ENCODE results near the gene NGB.

Gene NGB

DNA sequence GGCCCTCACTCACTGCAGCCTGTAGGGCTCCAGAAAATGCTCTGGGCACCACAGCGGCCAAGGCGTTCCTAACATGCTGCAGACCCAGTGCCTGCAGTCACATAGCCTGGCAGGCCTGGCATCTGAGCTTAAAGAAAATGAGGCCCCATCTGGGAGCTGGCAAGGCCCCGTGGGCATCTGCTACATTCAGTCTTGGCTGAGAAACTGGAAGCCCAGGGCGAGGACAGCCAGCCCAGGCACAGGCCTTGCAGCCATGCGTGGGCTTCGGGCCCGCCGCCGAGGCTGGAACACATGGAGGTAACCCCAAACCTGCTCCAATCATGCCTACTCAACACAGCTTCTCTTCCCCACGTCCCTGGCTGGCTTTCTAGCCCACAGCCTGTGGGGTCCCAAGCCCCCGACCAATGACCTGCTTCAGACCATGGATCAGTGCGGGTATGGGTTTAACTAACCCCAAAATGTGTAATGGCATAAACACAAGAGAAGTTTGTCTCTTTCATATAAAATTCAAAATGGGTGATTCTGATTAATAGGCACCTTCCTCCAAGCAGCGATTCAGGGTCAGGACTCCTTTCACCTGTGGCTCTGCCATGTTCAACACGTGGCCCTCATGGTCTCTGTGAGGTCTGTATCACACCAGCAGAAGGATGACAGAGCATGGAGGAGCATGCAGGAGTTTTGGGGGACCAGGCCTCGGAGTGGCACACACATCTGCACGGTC, 6.4 kb downstream of the NGB start:
- no peak for DNase-seq (ENCODE audit: low spot score)

DNA sequence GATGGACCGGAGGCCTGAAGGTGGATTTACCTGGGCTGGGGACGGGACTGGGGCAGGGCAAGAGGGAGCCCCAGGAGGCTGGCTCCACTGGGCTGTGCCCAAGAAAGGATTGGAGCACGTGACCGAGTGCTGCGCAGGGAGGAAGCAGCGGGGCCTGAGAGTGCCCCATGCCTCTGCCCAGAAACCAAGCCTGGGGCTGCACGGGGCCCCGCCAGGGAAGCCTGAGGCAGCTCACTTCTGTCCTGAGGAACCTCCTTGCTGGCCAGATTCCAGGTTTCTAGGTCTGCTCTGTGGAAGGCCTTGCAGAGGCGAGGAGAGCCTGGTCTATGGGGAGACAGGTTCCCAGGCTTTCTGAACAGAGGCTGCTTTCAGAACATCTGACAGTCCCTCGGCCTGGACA, 10.4 kb downstream of the NGB start:
- DNase-seq (ENCODE audit: low spot score), result no peak

DNA sequence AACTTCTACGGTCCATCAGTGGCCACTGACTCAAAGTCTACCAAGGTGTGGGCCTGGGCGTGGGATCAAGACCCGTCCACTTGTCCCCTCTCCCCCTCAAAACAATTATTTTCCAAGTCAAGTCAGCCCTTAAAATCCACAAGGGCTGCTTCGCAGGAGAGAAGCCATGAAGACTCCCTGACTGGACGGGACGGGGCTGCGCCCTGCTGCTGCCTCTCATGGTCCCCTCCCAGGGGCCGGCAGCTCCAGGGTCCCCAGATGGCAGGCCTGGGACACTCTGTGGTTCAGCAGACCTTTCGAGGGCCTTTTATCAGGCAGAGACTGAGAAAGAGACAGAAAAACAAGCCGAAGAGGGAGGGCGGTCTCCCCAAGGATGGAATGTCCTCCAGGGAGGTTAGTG, 10.8 kb downstream of the NGB start:
- no peak for DNase-seq (ENCODE audit: low spot score)

DNA sequence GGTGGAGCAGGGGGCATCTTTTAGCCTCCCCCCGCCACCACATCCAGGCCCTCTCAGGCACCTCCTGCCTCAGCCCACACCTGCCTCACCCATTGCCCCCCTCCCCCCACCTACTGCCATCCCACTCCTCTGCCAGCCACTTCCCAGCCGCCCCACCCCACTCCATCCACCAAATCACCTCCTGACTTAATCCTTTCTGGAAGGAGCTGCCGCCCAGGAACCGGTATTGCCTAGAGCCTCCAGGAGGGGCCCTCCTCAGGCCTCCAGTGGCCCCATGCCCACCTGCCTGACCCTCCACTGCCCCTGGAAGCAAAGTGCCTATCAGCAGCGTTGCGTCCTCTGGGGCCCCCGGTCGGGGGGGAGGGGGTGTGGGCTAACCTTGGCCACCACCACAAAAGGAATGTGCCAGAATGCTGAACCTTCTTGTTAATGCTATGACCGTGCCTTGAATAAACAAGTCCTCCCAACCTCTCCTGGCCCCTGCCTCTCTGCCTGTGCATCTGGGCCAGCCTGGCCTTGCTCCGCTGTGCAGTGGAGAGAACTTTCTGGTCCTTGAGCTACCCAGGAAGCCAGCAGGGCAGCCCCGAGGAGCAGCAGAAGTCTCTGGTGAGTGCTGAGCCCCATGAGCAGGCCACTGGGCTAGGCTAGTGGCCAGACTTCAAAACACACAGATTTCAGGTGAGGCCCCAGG, 11.8 kb downstream of the NGB start:
- no peak for DNase-seq (ENCODE audit: low spot score)

DNA sequence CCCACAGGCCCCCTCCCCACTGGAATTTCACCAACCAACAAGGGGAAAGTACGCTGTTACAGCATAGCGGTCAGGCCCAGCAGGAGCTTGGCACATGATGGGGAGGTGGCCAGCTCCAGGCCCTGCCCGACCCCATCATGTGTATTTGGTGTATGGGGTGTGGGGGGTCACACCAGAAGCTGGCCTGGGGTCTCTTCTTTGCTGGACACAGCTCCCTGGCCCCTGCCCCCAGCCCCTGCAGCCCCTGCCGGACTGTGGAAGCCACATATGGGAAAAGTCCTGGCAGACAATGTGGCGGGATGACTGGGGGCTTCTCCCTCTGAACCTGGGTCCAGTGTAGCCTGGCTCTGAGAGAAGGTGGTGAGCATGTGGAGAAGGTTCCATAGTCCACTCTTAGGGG, 12.4 kb downstream of the NGB start:
- DNase-seq (ENCODE audit: low spot score), result no peak

DNA sequence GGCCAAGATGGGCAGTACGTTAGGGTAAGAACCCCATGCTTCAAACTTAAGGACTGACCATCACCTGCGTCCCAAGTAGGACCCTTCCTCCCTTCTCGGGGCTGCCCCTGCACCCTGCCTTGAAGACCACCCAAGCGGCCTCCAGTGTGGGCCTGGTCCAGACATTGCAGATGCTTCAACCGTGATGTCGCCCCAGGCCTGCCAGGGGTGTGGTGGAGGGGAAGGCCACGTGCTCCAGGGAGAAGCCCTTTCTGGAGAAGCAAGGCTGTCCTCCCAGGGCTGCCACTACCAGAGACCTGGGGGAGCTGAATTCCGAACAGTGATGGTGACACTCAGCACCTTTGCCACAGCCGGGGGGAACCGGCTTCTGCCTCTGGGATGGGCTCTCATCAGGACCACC, 13.3 kb downstream of the NGB start:
- no peak for DNase-seq (ENCODE audit: low spot score)

DNA sequence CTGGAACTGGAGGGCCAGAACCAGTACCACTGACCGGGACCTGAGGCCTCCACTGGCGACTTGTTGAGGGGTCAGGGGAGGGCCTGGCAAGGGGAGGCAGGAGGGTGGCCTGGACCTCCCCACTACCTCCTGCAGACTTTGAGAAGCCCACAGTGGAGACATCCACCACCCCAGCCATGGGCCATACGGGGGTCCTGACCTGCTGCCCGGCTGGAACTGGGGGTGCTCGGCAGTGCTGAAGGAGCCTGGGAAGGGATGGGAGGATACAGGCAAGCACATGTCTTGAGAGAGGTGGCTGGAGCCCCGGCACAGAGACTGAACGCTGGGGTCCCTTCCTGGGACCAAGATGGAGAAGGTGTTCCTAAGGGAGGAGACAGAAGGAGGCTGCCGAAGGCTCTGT, 14.3 kb downstream of the NGB start:
- no peak for DNase-seq (ENCODE audit: low spot score)

DNA sequence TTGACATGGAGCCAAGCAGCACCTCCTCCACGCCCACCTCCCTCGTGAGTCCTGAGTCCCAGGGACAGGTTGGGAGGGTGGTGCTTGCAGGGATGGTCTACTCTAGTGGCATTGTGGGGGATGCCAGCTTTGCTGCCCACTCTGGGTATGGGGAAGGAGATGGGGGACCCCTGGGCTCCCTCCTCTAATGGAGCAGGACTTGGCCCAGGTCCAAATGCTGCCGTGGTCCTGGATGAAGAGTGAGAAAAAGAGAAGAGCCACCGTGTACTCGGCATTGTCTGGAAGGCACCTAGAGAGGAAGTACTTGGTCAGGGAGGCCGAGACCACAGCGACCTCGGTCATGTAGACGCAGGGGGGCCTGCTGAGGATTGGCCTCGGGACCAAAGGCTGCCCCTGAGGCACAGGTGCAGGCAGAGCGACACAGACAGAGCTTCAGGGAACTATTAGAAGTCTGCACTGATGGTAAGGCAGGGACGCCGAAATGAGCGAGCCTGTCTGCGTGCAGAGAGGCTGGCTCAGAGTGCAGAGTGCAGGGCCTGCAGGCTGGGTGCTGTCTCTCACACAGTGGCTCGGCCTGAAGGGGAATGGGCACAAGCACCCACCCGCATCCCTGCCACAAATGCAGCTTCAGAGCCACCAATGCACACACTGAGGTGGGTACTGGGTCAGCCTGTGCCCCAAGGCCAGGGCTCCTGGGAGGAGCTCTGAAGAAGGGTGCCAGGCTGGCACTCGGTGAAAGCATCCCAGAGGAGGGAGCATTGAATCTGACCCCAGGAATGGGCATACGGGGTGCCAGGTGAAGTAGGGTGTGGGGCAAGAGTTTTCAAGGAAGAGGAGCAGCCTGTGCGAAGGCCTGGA, 17.4 kb downstream of the NGB start:
- DNase-seq (ENCODE audit: low spot score), result no peak

DNA sequence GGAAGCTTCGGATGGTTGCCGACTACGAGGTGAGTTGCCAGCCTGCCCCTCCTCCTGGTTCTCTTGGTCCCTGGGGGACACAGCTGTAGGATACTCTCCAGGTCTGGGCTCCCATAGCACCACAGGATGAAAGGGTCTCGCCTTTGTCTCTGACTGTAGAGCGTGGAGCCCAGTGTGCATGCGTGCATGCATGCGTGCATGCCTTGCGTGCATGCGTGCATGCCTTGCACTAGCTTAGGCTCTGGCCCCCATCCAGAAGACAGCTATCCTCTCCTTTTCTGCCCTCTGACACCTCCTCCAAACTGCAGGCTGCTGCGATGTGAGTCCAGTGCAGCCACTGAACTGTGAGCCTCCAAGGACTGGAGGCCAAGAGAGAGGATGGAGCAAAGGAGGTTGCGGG, 19.1 kb downstream of the NGB start:
- DNase-seq (ENCODE audit: low spot score), result no peak

DNA sequence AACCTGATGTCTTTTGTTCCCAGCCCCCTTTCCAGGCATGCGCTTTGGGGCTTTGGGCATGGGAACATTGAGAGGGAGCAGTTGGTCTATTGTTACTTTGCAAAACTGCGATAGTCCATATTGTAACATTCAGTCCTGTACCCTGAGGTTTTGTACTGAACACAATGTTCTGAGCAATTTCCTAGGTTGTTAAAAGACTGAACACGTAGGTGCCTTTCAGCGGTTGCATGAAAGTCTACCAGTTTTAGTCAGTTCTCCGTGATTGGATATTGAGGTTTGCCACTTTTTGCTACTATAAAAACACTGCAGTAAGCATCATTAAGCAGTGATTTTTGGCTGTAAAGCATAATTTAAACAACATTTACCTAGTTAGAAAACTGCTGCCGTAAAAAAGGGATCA, 20.1 kb downstream of the NGB start:
- no peak for DNase-seq (ENCODE audit: low spot score)

DNA sequence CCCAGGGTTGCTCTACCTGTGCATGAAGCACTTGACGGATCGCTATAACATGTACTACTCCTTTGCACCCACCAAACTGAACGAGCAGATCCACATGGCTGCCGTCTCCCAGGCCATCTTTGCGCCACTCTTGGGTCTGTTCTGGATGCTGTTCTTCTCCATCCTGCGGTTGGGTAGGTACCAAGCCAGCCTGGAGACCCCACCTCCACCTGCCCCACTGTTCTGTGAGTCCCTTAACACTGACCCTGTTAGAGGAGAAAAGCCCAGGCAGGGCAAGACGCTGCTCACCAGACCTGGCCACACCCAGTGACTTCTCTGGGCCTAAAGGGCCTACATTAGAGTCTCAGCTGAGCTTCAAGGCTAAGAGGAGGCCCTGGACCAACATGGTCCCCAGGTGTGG, 21.7 kb downstream of the NGB start:
- DNase-seq (ENCODE audit: low spot score), result no peak

DNA sequence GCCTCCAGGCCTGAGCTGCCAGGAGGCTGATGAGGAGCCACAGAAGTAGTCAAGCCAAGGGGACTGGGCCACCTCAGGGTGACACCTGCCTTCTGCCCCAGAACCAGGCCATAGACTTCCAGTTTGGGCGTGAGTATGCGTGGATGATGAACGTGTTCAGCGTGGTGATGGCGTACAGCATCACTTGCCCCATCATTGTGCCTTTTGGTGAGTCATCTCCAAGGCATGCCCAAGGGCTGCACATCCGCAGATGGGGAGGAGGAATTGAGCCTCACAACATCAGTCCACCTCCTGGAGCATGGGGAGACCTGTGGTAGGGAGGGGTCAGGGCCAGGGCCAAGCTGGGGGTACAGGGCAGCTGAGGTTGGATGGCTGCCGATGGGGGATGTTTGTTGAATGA, 22.3 kb downstream of the NGB start:
- no peak for DNase-seq (ENCODE audit: low spot score)

DNA sequence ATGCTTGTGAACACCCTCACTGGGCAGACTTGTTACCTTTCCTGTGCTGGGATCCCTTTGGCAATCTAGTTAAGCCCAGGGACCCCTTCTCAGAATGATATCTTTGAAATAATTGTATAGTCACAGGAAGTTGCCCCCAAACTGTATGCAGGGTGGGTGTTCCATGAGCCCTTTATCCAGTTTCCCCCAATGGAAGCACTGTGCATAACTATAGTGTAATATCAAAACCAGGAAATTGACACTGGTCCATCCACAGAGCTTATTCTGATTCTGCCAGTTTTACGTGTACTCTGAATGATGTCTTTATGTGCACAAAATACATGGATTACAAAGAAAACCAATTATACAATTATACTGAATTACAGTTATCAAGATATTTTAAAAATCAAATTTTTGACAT, 24.2 kb downstream of the NGB start:
- no peak for DNase-seq (ENCODE audit: low spot score)

DNA sequence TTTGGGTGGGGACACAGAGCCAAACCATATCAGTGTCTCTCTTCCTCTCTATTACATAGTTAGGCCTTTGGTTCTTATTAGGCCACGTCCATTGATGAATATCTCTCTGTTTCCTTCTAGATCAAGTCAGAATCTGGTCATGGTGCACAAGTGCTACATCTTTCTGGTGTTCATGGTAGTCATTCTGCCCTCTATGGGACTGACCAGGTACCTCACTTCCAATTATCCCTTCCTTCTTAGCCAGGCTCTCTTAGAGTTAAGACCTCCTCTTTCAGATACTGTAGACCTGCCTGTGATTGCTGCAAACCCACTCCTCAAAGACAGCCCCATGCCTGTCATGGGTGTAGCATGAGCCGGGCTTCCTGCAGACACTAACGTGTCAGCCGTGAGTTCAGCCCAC, 25.2 kb downstream of the NGB start:
- no peak for DNase-seq (ENCODE audit: low spot score)

DNA sequence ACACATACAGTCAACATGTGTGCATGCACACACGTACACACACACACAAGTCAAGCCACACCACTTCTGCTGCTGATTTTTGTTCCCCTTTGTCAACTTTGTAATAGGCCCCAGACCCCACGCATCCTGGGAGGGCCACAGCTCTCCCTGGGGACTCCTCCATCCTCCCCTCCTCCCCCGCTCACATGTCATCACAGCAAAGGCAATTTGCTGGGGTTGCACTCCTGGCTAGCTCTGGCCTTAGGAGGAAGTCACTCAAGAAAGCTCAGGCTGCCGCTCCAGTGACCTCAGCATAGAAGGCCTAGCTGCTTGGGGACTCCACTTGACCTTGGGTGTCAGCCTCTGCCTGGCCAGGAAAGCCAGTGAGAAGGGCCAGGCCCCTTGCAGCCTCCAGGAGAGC, 27.2 kb downstream of the NGB start:
- no peak for DNase-seq (ENCODE audit: low spot score)

DNA sequence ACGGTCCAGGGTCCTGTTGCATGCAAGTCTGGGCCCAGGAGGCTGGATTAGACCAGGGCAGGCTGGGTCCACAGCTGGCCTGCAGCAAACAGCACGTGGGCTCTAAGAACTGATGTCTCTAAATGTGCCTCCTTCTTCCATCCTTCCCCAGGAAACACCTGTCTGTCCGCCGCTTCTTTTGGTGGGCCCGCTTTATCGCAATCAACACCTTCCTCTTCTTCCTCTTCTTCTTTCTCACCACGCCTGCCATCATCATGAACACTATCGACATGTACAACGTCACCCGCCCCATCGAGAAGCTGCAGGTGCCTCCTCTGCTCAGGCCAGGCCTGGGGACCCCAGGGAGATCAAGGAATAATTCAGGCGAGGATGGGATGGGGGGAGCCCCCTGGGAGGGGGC, 28.3 kb downstream of the NGB start:
- no peak for DNase-seq (ENCODE audit: low spot score)

DNA sequence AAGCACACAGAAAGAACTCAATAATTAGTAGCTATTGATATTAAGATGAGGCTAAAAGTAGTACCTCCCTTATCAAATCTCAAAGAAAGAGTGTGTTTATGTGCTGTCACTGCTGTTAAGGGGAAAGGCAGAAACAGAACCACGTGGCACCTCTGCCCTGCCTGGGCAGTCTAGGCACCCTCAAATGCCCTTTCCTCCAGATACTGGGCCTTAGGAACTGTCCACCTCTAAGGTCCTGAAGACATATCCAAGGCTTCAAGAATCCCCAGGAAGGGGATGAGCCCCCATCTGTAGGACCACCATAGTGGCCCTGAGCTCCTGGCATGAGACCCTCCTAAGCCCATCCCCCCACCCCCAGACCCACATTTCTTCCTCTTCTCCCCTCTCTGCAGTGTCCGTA, 29.1 kb downstream of the NGB start:
- no peak for DNase-seq (ENCODE audit: low spot score)

DNA sequence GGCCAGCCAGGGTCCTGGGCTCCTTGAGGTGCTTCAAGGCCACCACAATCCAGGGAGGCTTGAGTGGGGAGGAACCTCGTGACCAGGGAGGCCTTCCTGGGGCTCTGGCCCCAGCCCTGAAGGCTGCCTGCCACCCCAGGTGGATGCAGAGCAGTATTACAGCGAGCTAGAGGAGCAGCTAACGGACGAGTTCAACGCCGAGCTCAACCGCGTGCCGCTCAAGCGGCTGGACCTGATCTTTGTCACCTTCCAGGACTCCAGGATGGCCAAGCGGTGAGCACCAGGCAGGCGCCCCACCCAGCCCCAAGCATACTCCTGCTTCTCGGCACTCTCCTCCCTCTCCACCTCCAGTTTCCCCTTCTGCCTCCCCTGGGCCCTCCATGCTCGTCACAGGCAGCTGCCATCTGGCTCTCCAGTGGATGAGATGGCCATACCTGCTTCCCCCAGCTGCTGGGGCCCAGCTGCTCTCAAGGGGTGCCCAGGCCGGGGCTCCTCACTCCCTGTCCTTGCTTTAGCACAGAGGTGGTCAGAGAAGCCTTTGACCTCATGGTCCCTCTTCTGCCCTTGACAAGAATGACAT, 30.6 kb downstream of the NGB start:
- DNase-seq (ENCODE audit: low spot score), result no peak

DNA sequence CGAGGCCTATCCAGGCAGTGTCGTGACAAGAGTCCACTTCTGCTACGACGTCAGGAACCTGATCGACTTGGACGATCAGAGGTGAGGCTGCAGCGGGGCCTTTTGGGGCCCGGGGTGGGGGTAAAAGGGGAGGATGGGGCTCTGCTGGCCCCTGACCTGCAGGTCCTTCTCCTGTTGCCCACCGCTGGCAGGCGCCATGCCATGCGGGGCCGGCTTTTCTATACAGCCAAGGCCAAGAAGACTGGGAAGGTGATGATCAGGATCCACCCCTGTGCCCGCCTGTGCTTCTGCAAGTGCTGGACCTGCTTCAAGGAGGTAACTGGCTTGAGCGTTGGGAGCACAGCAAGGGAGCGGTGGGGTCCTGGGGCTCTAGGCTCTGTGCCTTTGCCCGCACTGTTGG, 31.6 kb downstream of the NGB start:
- DNase-seq (ENCODE audit: low spot score), result no peak

DNA sequence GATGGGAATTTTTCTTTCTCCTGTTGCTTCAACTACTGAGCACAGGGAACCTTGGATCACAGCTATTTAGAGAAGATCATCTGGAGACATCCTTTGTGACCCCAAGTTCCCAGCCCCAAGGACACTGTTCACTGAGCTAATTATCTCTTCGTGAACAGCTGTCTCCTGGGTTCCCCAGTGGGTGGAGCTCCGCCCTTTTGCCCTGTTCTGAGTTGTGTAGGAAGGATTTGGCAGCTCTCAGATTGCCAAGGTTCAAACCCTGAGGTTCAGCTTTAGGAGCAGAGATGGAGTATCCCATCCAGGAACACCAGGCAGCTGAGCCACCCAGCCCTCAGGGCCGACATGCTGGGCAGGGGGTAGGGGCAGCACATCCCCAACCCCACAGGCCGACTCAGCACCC, 32.0 kb downstream of the NGB start:
- DNase-seq (ENCODE audit: low spot score), result no peak

DNA sequence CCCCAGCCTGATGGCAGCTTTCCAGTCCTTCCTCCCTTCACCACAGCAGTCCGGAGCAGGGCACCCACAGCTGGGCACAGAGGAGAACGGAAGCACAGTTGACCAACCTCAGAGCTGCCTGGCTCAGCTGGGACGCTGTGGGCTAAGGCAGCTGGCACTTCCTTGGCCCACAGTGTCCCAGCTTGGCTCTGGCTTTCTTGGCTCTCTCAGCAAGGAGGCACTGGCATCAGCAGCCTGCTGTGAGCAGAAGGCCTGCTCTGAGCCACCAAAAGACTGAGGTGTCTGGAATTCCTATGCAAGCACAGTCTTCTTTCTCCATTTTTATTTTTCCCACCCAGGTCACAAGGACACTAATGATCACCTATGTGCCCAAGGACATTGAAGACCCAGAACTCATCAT, 32.6 kb downstream of the NGB start:
- DNase-seq (ENCODE audit: low spot score), result no peak

DNA sequence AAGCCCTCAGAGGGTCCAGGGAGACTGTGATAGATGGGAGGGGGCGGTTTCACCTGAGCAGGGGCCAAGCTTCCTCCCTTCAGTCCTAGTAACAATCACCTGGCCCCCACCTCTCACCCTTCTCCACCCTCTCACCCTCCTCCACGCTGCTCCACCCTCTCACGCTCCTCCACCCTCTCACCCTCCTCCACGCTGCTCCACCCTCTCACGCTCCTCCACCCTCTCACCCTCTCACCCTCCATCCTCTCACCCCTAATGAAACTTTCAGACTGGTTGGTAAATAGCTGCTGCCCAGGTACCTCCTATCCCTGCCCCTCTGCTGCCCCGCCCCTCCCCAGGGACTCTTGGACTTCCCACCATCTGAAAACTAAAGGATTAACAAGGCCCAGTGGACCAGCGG, 34.2 kb downstream of the NGB start:
- DNase-seq (ENCODE audit: low spot score), result no peak

DNA sequence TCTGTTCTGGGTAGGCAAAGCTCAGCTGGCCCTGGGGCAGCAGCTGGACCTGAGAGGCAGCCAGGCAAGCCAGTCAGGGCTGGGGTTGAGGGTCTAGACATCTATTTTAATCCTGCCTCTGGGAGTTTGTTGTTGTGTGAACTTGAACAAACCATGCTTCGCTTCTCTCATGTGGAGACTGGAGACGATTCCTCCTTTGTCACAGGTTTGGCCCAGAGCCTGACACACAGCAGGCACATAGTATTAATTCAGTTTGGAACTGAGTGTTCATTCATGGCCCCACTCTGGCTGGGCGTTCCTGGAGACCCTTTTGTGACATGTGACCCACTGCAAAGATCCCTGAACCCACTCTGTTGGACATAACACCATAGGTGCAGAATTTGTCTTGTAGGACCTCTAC, 39.3 kb downstream of the NGB start:
- DNase-seq (ENCODE audit: low spot score), result no peak

Measured in D341Med (cell line).